Mesenchymal stem cell (in vitro differentiated cells and primary cell): ENCODE results near the gene PDE7B.

Source experiments
- DNase-seq: peaks from one replicate; pipeline ENCODE4 v3.0.0-alpha.2; 2013
- H2AFZ ChIP-seq: one replicate; pipeline ENCODE4 v1.6.1; 2013; ENCODE audit warnings: low read depth, mild to moderate bottlenecking, control low read depth, inconsistent platforms, low read length, moderate library complexity
- H2AK5ac ChIP-seq: 2 replicates; pipeline ENCODE4 v1.6.1; 2013; ENCODE audit warnings: low read length, moderate library complexity, mild to moderate bottlenecking, inconsistent platforms; ENCODE audit not compliant: severe bottlenecking
- H2BK120ac ChIP-seq: one replicate; pipeline ENCODE4 v1.6.1; 2013; ENCODE audit warnings: low read depth, mild to moderate bottlenecking, inconsistent platforms, low read length, moderate library complexity
- H2BK12ac ChIP-seq, 2 experiments: one replicate each; pipeline ENCODE4 v1.6.1; 2013; ENCODE audit warnings: inconsistent platforms in 2 of 2, low read length in 2 of 2, mild to moderate bottlenecking in 2 of 2, moderate library complexity in 2 of 2, control low read depth in 1 of 2
- H2BK15ac ChIP-seq: one replicate; pipeline ENCODE4 v1.6.1; 2013; ENCODE audit warnings: mild to moderate bottlenecking, low read depth, inconsistent platforms; ENCODE audit not compliant: poor library complexity, severe bottlenecking
- H2BK5ac ChIP-seq: 2 replicates; pipeline ENCODE4 v1.6.1; 2013; ENCODE audit warnings: low read depth, mild to moderate bottlenecking, low read length, control low read depth, inconsistent platforms; ENCODE audit not compliant: poor library complexity, severe bottlenecking
- H3K14ac ChIP-seq, 2 experiments: one replicate each; pipeline ENCODE4 v1.6.1; 2013; ENCODE audit warnings: inconsistent platforms in 2 of 2, low read length in 2 of 2, control low read depth in 1 of 2, mild to moderate bottlenecking in 1 of 2, moderate library complexity in 1 of 2
- H3K18ac ChIP-seq, 2 experiments: one replicate each; pipeline ENCODE4 v1.6.1; 2013; ENCODE audit warnings: inconsistent platforms in 2 of 2, low read length in 2 of 2, control low read depth in 1 of 2, low read depth in 1 of 2, mild to moderate bottlenecking in 1 of 2
- H3K23ac ChIP-seq, 2 experiments: one replicate each; pipeline ENCODE4 v1.6.1; 2013; ENCODE audit warnings: inconsistent platforms in 2 of 2, low read length in 2 of 2, mild to moderate bottlenecking in 2 of 2, moderate library complexity in 2 of 2, control low read depth in 1 of 2
- H3K27ac ChIP-seq: 2 replicates; pipeline ENCODE4 v1.5.1; 2013; ENCODE audit warnings: mild to moderate bottlenecking, moderate library complexity, low read length, control low read depth, inconsistent platforms; ENCODE audit not compliant: poor library complexity, severe bottlenecking
- H3K27me3 ChIP-seq, 2 experiments: 2 replicates each; pipeline versions ENCODE4 v1.6.1 to v1.7.0; 2013; ENCODE audit warnings: low read length in 2 of 2, mild to moderate bottlenecking in 2 of 2, moderate library complexity in 2 of 2, control low read depth in 1 of 2, inconsistent platforms in 1 of 2; ENCODE audit not compliant: control insufficient read depth in 1 of 2, insufficient read depth in 1 of 2
- H3K36me3 ChIP-seq, 2 experiments: 2 replicates each; pipeline versions ENCODE4 v1.6.1 to v1.7.0; 2013; ENCODE audit warnings: low read length in 2 of 2, control low read depth in 1 of 2, inconsistent platforms in 1 of 2, low read depth in 1 of 2, mild to moderate bottlenecking in 1 of 2; ENCODE audit not compliant: insufficient read depth in 2 of 2, control insufficient read depth in 1 of 2
- H3K4ac ChIP-seq, 2 experiments: one replicate each; pipeline ENCODE4 v1.6.1; 2013; ENCODE audit warnings: inconsistent platforms in 2 of 2, low read length in 2 of 2, mild to moderate bottlenecking in 2 of 2, moderate library complexity in 2 of 2, control low read depth in 1 of 2, low read depth in 1 of 2
- H3K4me1 ChIP-seq: 2 replicates; pipeline ENCODE4 v1.6.1; 2013; ENCODE audit warnings: low read depth, low read length, control low read depth; ENCODE audit not compliant: control insufficient read depth, insufficient read depth
- H3K4me2 ChIP-seq: 2 replicates; pipeline ENCODE4 v1.6.1; 2013; ENCODE audit warnings: low read length, mild to moderate bottlenecking, inconsistent platforms; ENCODE audit not compliant: poor library complexity, severe bottlenecking
- H3K4me3 ChIP-seq, 2 experiments: 2 replicates each; pipeline versions ENCODE4 v1.5.1 to v1.7.0; 2013; ENCODE audit warnings: low read length in 2 of 2, mild to moderate bottlenecking in 2 of 2, control low read depth in 1 of 2, low read depth in 1 of 2; ENCODE audit not compliant: insufficient read depth in 1 of 2
- H3K79me1 ChIP-seq: replicated peaks from 2 replicates; pipeline ENCODE4 v1.6.1; 2013; ENCODE audit warnings: mild to moderate bottlenecking, control low read depth, low read length, inconsistent platforms; ENCODE audit not compliant: poor library complexity, severe bottlenecking
- H3K9ac ChIP-seq: 2 replicates; pipeline ENCODE4 v1.7.0; 2013; ENCODE audit warnings: mild to moderate bottlenecking, low read length, moderate library complexity
- H3K9me3 ChIP-seq: 2 replicates; pipeline ENCODE4 v1.7.0; 2013; ENCODE audit warnings: mild to moderate bottlenecking, low read length; ENCODE audit not compliant: control insufficient read depth
- H4K8ac ChIP-seq: one replicate; pipeline ENCODE4 v1.6.1; 2013; ENCODE audit warnings: inconsistent platforms, mild to moderate bottlenecking, low read length, moderate library complexity
- H4K91ac ChIP-seq: one replicate; pipeline ENCODE4 v1.6.1; 2013; ENCODE audit warnings: mild to moderate bottlenecking, low read length, inconsistent platforms
- WGBS: methylation state at CpG from one replicate; pipeline ENCODE4 v1.1.7; 2013; ENCODE audit warnings: mixed read lengths; 5-methylcytosine and 5-hydroxymethylcytosine counted together

The PDE7B gene

DNA sequence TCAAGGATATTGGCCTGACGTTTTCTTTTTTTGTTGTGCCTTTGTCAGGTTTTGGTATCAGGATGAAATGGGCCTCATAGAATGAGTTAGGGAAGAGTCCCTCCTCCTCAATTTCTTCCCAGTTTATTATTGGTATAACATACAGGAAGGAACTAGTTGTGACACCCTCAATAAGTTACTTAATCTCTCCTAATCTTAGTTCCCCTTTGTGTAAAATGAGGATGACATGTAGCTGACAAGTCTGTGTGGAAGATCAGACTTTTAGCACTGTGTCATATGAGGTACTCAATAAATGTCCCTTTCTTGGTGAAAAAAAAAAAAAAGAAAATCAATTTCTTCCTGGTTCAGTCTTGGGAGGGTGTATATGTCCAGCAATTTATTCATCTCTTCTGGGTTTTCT lies 155.8 kb downstream of the PDE7B start:
- H3K23ac ChIP-seq: no peak overlapping the region
- H3K18ac ChIP-seq: no peak overlapping the region
- H3K4me1 ChIP-seq: peaks cover 2% of the 10 kb centered on the region
- no peaks in the 10 kb centered on the region for H3K9me3 ChIP-seq
- no peak overlapping the region for H2BK15ac ChIP-seq
- H2AFZ ChIP-seq: no peak overlapping the region
- H3K79me1 ChIP-seq: peaks cover 2% of the 10 kb centered on the region
- H3K4me2 ChIP-seq: no peak overlapping the region
- DNase-seq: no peak
- H3K9ac ChIP-seq: no peak overlapping the region
- H3K4me3 ChIP-seq: no peak overlapping the region
- H2BK5ac ChIP-seq: no peak overlapping the region
- H3K14ac ChIP-seq: no peak overlapping the region
- H2AK5ac ChIP-seq: no peak overlapping the region
- WGBS: 100% methylated on average over 1 of the region's 1 CpG
- no peak overlapping the region for H4K8ac ChIP-seq
- H3K27me3 ChIP-seq: no peaks in the 10 kb centered on the region
- no peak overlapping the region for H3K27ac ChIP-seq
- no peak overlapping the region for H3K4ac ChIP-seq
- H3K36me3 ChIP-seq: no peaks in the 10 kb centered on the region
- H2BK120ac ChIP-seq: no peak overlapping the region
- H2BK12ac ChIP-seq: no peak overlapping the region
- no peak overlapping the region for H4K91ac ChIP-seq

DNA sequence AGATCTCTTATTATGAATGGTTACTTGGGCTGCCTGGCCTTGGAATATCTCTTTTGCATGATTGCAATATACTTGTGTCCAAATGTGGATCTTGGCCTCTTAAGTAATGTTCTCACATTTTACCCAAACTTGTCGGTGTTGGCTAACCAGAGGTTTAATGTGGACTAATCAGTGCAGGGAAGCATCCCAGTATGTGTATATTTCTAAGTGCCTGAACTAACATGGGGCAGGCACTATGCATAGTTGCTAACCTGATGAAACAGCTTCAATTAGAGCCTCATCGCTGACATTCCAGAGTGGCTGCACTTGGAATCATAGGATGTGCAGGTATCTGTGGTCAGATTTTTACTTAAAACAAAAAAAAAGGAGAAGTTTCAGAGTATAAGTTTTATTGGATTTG lies 160.0 kb downstream of the PDE7B start:
- Histone ChIP-seq H2BK12ac (no peak overlapping the region), H3K4me2 (no peak overlapping the region), H3K23ac (no peak overlapping the region), H3K27ac (no peak overlapping the region), H3K79me1 (peaks cover 3% of the 10 kb centered on the region), H2BK5ac (no peak overlapping the region), H2AK5ac (peak overlapping the region; percentile 49), H3K4ac (no peak overlapping the region), H2AFZ (no peak overlapping the region), H3K4me1 (peaks cover 6% of the 10 kb centered on the region), H4K8ac (no peak overlapping the region), H3K36me3 (no peaks in the 10 kb centered on the region), H3K18ac (peak overlapping the region in 1 of 2 experiments; percentile 82), H3K9ac (peak overlapping the region; percentile 75), H3K14ac (no peak overlapping the region), H2BK120ac (no peak overlapping the region), H3K27me3 (no peaks in the 10 kb centered on the region), H3K9me3 (no peaks in the 10 kb centered on the region), H3K4me3 (peak overlapping the region in 1 of 2 experiments; percentile 46), H2BK15ac (no peak overlapping the region), H4K91ac (no peak overlapping the region)
- WGBS: 100% methylated on average over 2 of the region's 2 CpGs
- no peak for DNase-seq

DNA sequence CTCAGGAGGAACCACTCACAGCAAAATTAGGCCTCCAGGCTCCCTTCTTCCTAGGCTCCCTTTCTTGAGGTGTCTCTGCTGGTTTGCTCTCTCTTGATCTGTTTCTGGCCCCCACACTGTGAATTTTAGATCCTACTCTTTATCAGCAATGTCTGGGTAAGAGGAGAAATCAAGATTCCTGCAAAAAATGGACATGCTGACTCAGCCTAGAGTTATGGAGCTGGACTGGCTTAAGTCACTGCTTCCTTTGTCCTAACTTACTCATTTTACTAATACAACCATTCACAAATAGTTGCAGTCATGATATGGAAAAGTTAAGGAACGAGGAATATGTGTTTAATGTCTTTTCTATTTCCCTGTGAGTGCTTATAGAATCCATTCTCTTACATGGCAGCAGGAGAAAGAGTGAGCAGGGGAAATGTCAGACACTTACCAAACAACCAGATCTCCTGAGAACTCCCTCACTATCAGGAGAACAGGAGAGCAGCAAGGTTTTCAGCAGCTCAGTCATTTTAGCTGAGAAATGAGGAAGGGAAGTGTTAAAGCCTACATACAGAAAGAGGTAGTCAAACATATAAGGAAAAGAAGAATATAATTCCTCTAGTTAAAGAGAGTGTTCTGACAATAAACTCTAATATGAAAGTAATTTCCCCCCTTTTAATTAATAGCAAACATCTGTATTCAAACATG lies 160.8 kb downstream of the PDE7B start:
- H2BK5ac ChIP-seq: peak overlapping the region; percentile 84
- no peak overlapping the region for H2BK120ac ChIP-seq
- peak overlapping the region; percentile 82 to 85 for H3K18ac ChIP-seq
- peak overlapping the region; percentile 37 to 80 for H2BK12ac ChIP-seq
- H3K36me3 ChIP-seq: no peaks in the 10 kb centered on the region
- peak overlapping the region; percentile 45 for H4K8ac ChIP-seq
- no CpG with 5 or more reads among the region's 1 CpG for WGBS
- no peaks in the 10 kb centered on the region for H3K27me3 ChIP-seq
- peak overlapping the region; percentile 6 for H4K91ac ChIP-seq
- peak; percentile 69 for DNase-seq
- no peaks in the 10 kb centered on the region for H3K9me3 ChIP-seq
- H3K4me3 ChIP-seq: peak overlapping the region in 1 of 2 experiments; percentile 46
- H2AK5ac ChIP-seq: peak overlapping the region; percentile 71
- H3K27ac ChIP-seq: peak overlapping the region; percentile 93
- H3K23ac ChIP-seq: no peak overlapping the region
- H3K14ac ChIP-seq: peak overlapping the region in 1 of 2 experiments; percentile 85
- peak overlapping the region; percentile 75 for H3K9ac ChIP-seq
- H3K79me1 ChIP-seq: peaks cover 4% of the 10 kb centered on the region
- peak overlapping the region; percentile 51 for H2AFZ ChIP-seq
- H3K4ac ChIP-seq: peak overlapping the region; percentile 57 to 73
- no peak overlapping the region for H3K4me2 ChIP-seq
- peaks cover 7% of the 10 kb centered on the region for H3K4me1 ChIP-seq
- no peak overlapping the region for H2BK15ac ChIP-seq

DNA sequence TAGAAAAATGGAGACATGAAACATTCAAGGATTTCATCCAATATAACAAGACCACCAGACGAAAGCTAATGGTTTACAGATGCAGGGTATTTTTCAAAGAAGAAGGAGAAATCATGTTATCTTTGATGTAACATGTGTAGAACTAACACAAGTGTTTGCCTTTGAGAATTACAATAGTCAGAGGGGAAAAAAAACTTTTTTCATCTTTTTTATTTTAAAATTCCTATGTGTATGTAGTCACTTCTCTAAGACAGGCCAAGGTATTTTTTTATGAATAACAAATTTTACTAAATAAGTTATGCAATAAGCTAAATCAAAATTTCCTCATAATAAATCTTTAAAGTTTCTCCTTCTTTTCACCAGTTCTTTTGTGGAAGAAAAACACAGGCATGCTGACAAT lies 161.4 kb downstream of the PDE7B start:
- no peak overlapping the region for H2AK5ac ChIP-seq
- no peak overlapping the region for H3K18ac ChIP-seq
- H3K79me1 ChIP-seq: peaks cover 4% of the 10 kb centered on the region
- no peak overlapping the region for H3K4me2 ChIP-seq
- H3K9me3 ChIP-seq: no peaks in the 10 kb centered on the region
- H3K27ac ChIP-seq: peak overlapping the region; percentile 41
- no peak overlapping the region for H3K23ac ChIP-seq
- peaks cover 7% of the 10 kb centered on the region for H3K4me1 ChIP-seq
- no peak for DNase-seq
- H3K14ac ChIP-seq: no peak overlapping the region
- H3K4ac ChIP-seq: peak overlapping the region in 1 of 2 experiments; percentile 20
- no peak overlapping the region for H3K4me3 ChIP-seq
- peak overlapping the region; percentile 67 for H2BK5ac ChIP-seq
- no peaks in the 10 kb centered on the region for H3K36me3 ChIP-seq
- peak overlapping the region; percentile 75 for H3K9ac ChIP-seq
- no peak overlapping the region for H2BK120ac ChIP-seq
- H4K8ac ChIP-seq: no peak overlapping the region
- no peak overlapping the region for H4K91ac ChIP-seq
- H2AFZ ChIP-seq: no peak overlapping the region
- H3K27me3 ChIP-seq: no peaks in the 10 kb centered on the region
- WGBS: 100% methylated on average over 1 of the region's 1 CpG
- H2BK12ac ChIP-seq: no peak overlapping the region
- no peak overlapping the region for H2BK15ac ChIP-seq
